H1 (cell line): ENCODE data around the gene TMEM156. TPM values are rescaled to one million over a fixed set of nuclear protein-coding genes. Genes with fewer than 3 reads are reported as not detected.

Experiments
- CTCF ChIA-PET: fragments of 300-600 bp; sonication (Branson Sonifier 250); formaldehyde crosslinking; loops from one replicate; lab custom pipeline; 2021; ENCODE audit not compliant: partially characterized antibody; lab: Charles Lee
- POLR2A ChIA-PET: fragments of 300-600 bp; sonication (Branson Sonifier 250); formaldehyde crosslinking; loops from one replicate; lab custom pipeline; 2021; ENCODE audit warnings: inconsistent platforms; ENCODE audit not compliant: partially characterized antibody; lab: Charles Lee
- DNase-seq, 2 experiments: peaks; one replicate each; pipeline versions ENCODE4 v3.0.0 to v3.0.0-alpha.2; 2010 to 2022; ENCODE audit warnings: low spot score in 2 of 2, low read depth in 1 of 2, mixed read lengths in 1 of 2
- FAIRE-seq: peaks from 2 replicates; lab custom pipeline; 2011; peaks lifted over from hg19 to GRCh38; lab: Jason Lieb, UNC
- H2AFZ ChIP-seq: 2 replicates; pipeline ENCODE4 v1.8.1; 2012; ENCODE audit warnings: low read length, inconsistent platforms
- H2AK5ac ChIP-seq: 2 replicates; pipeline ENCODE4 v1.6.1; 2013; ENCODE audit warnings: low read depth, low read length
- H2BK120ac ChIP-seq: replicated peaks from 2 replicates; pipeline ENCODE3; 2013; ENCODE audit warnings: low read depth, low read length, inconsistent platforms
- H2BK12ac ChIP-seq: 2 replicates; pipeline ENCODE4 v1.6.1; 2013; ENCODE audit warnings: low read depth, low read length
- H2BK15ac ChIP-seq: 2 replicates; pipeline ENCODE4 v1.6.1; 2013; ENCODE audit warnings: low read length
- H2BK20ac ChIP-seq: 2 replicates; pipeline ENCODE4 v1.6.1; 2013; ENCODE audit warnings: low read length
- H2BK5ac ChIP-seq: 2 replicates; pipeline ENCODE4 v1.6.1; 2013; ENCODE audit warnings: low read depth, low read length
- H3K14ac ChIP-seq: 2 replicates; pipeline ENCODE4 v1.6.1; 2013; ENCODE audit warnings: inconsistent platforms; ENCODE audit not compliant: insufficient read length
- H3K18ac ChIP-seq: 2 replicates; pipeline ENCODE4 v1.6.1; 2013; ENCODE audit warnings: low read length; ENCODE audit errors: extremely low read depth
- H3K23ac ChIP-seq: 2 replicates; pipeline ENCODE4 v1.6.1; 2013; ENCODE audit warnings: inconsistent platforms; ENCODE audit not compliant: insufficient read length
- H3K23me2 ChIP-seq: 2 replicates; pipeline ENCODE4 v1.6.1; 2013; ENCODE audit warnings: low read depth, low read length
- H3K27ac ChIP-seq: 2 replicates; pipeline ENCODE4 v1.6.1; 2011; ENCODE audit warnings: low read depth, low read length, inconsistent platforms
- H3K27me3 ChIP-seq, 4 experiments: replicated peaks in 1 of 4; 1 replicate in 1 of 4; 2 replicates in 3 of 4; pipeline versions ENCODE4 v1.6.1 to v1.8.1; 2011 to 2013; ENCODE audit warnings: low read length in 3 of 4, mild to moderate bottlenecking in 3 of 4, inconsistent platforms in 2 of 4, mixed read lengths in 2 of 4, moderate library complexity in 1 of 4; ENCODE audit not compliant: control insufficient read depth in 3 of 4, insufficient read depth in 3 of 4; ENCODE audit errors: extremely low read depth in 1 of 4
- H3K36me3 ChIP-seq, 4 experiments: 2 replicates each; pipeline versions ENCODE4 v1.6.1 to v1.8.1; 2011 to 2013; ENCODE audit warnings: mild to moderate bottlenecking in 4 of 4, low read length in 3 of 4, moderate library complexity in 2 of 4, control low read depth in 1 of 4, inconsistent platforms in 1 of 4; ENCODE audit not compliant: insufficient read depth in 4 of 4, control insufficient read depth in 2 of 4
- H3K4ac ChIP-seq: replicated peaks from 2 replicates; pipeline ENCODE3; 2013; ENCODE audit warnings: low read length, low read depth, mixed read lengths, inconsistent platforms; ENCODE audit not compliant: insufficient read length
- H3K4me1 ChIP-seq, 4 experiments: replicated peaks in 1 of 4; 1 replicate in 1 of 4; 2 replicates in 3 of 4; pipeline versions ENCODE4 v1.6.1 to v1.8.1; 2011 to 2013; ENCODE audit warnings: low read length in 3 of 4, inconsistent platforms in 2 of 4, mixed read lengths in 1 of 4; ENCODE audit not compliant: insufficient read depth in 4 of 4, control insufficient read depth in 3 of 4
- H3K4me2 ChIP-seq, 2 experiments: 2 replicates each; pipeline versions ENCODE4 v1.6.1 to v1.8.1; 2011 to 2013; ENCODE audit warnings: low read depth in 2 of 2, low read length in 2 of 2, control low read depth in 1 of 2, inconsistent platforms in 1 of 2, mild to moderate bottlenecking in 1 of 2; ENCODE audit not compliant: insufficient read depth in 1 of 2
- H3K4me3 ChIP-seq, 4 experiments: fragments of 200-600, 300-600 bp in 1 of 4; sonication (generic), shearing (Covaris generic), sonication (Bioruptor Twin) in 1 of 4; 2 replicates each; pipeline versions ENCODE4 v1.5.1 to v1.8.1; 2011 to 2016; ENCODE audit warnings: low read length in 4 of 4, low read depth in 3 of 4, control low read depth in 2 of 4, inconsistent platforms in 2 of 4, mild to moderate bottlenecking in 2 of 4, mixed read lengths in 1 of 4, moderate library complexity in 1 of 4; ENCODE audit not compliant: insufficient read depth in 2 of 4; ENCODE audit errors: extremely low read depth in 1 of 4
- H3K56ac ChIP-seq: replicated peaks from 2 replicates; pipeline ENCODE3; 2013; ENCODE audit warnings: low read depth, mild to moderate bottlenecking, mixed read lengths, low read length, inconsistent platforms; ENCODE audit not compliant: insufficient read length
- H3K79me1 ChIP-seq: 2 replicates; pipeline ENCODE4 v1.6.1; 2013; ENCODE audit warnings: low read depth, low read length, control low read depth
- H3K79me2 ChIP-seq, 2 experiments: 2 replicates each; pipeline versions ENCODE4 v1.6.1 to v1.8.1; 2012 to 2013; ENCODE audit warnings: low read length in 2 of 2, mild to moderate bottlenecking in 2 of 2, inconsistent platforms in 1 of 2; ENCODE audit not compliant: insufficient read depth in 2 of 2, control insufficient read depth in 1 of 2
- H3K9ac ChIP-seq, 4 experiments: replicated peaks in 1 of 4; 1 replicate in 1 of 4; 2 replicates in 3 of 4; pipeline versions ENCODE4 v1.6.1 to v1.8.1; 2011 to 2013; ENCODE audit warnings: low read depth in 3 of 4, low read length in 3 of 4, control low read depth in 2 of 4, mild to moderate bottlenecking in 2 of 4, moderate library complexity in 2 of 4, inconsistent platforms in 1 of 4; ENCODE audit errors: extremely low read depth in 1 of 4
- H3K9me3 ChIP-seq, 2 experiments: 2 replicates each; pipeline versions ENCODE4 v1.6.1 to v1.8.1; 2012 to 2013; ENCODE audit warnings: mild to moderate bottlenecking in 2 of 2, moderate library complexity in 2 of 2, control low read depth in 1 of 2, inconsistent platforms in 1 of 2, low read depth in 1 of 2, low read length in 1 of 2, mixed read lengths in 1 of 2; ENCODE audit not compliant: insufficient read depth in 2 of 2
- H4K20me1 ChIP-seq, 2 experiments: replicated peaks in 1 of 2; 2 replicates each; pipeline versions ENCODE3 to v1.8.1; 2011 to 2013; ENCODE audit warnings: inconsistent platforms in 2 of 2, low read length in 2 of 2, mild to moderate bottlenecking in 1 of 2; ENCODE audit not compliant: insufficient read depth in 2 of 2, control insufficient read depth in 1 of 2
- H4K5ac ChIP-seq: 2 replicates; pipeline ENCODE4 v1.6.1; 2013; ENCODE audit warnings: low read length, low read depth, mixed read lengths, inconsistent platforms; ENCODE audit not compliant: insufficient read length
- H4K8ac ChIP-seq: 2 replicates; pipeline ENCODE4 v1.8.0; 2013; ENCODE audit warnings: mild to moderate bottlenecking, moderate library complexity, low read length, inconsistent platforms; ENCODE audit not compliant: insufficient read depth; ENCODE audit errors: extremely low read depth
- H4K91ac ChIP-seq: replicated peaks from 2 replicates; pipeline ENCODE3; 2013; ENCODE audit warnings: low read length, mixed read lengths, inconsistent platforms; ENCODE audit not compliant: insufficient read length
- CHD2 ChIP-seq: IDR thresholded peaks from 2 replicates; pipeline ENCODE4 v1.6.1; 2012; ENCODE audit warnings: low read length, improper control_type of control experiment
- EGR1 ChIP-seq: IDR thresholded peaks from 2 replicates; pipeline ENCODE4 v1.6.1; 2011; ENCODE audit warnings: low read depth, low read length, borderline replicate concordance
- EZH2 ChIP-seq: fragments of 200-600 bp; sonication (generic); IDR thresholded peaks from 2 replicates; pipeline ENCODE4 v1.7.1; 2012; ENCODE audit warnings: low read depth, mild to moderate bottlenecking, moderate library complexity, low read length, inconsistent platforms; ENCODE audit not compliant: severe bottlenecking
- FOSL1 ChIP-seq: IDR thresholded peaks from 2 replicates; pipeline ENCODE4 v1.6.1; 2011; ENCODE audit warnings: mild to moderate bottlenecking, low read depth, low read length, moderate library complexity; ENCODE audit not compliant: insufficient read depth
- GABPA ChIP-seq: IDR thresholded peaks from 2 replicates; pipeline ENCODE4 v1.6.1; 2011; ENCODE audit warnings: mild to moderate bottlenecking, low read length, moderate library complexity, borderline replicate concordance; ENCODE audit not compliant: insufficient read depth
- KDM5A ChIP-seq: fragments of 200-600 bp; IDR thresholded peaks from 2 replicates; pipeline ENCODE4 v1.7.1; 2012; ENCODE audit warnings: mild to moderate bottlenecking, low read length, inconsistent platforms, mixed read lengths
- RNF2 ChIP-seq: fragments of 200-900, 300-1000 bp; sonication (generic); IDR thresholded peaks from 2 replicates; pipeline ENCODE4 v1.7.1; 2016; ENCODE audit warnings: borderline replicate concordance, low read depth, mild to moderate bottlenecking, antibody characterized with exemption, low read length; ENCODE audit not compliant: poor library complexity, severe bottlenecking; ENCODE audit errors: missing control alignments
- SP2 ChIP-seq: IDR thresholded peaks from 2 replicates; pipeline ENCODE4 v1.6.1; 2012; ENCODE audit warnings: mild to moderate bottlenecking, low read length, inconsistent platforms
- TAF1 ChIP-seq: IDR thresholded peaks from 2 replicates; pipeline ENCODE4 v1.6.1; 2011; ENCODE audit warnings: mild to moderate bottlenecking, low read depth, low read length
- TAF7 ChIP-seq: optimal IDR thresholded peaks from 2 replicates; pipeline ENCODE3; 2011; ENCODE audit warnings: low read depth, mild to moderate bottlenecking, inconsistent platforms, low read length, moderate library complexity, borderline replicate concordance
- TEAD4 ChIP-seq: IDR thresholded peaks from 2 replicates; pipeline ENCODE4 v1.6.1; 2012; ENCODE audit warnings: low read depth, low read length, inconsistent platforms, mixed read lengths
- WGBS, 2 experiments: shearing (Covaris generic) in 1 of 2; methylation state at CpG; one replicate each; pipeline versions ENCODE4 v1.1.6 to v1.1.7; 2013 to 2015; ENCODE audit warnings: low lambda C conversion rate in 2 of 2, mixed read lengths in 2 of 2, inconsistent platforms in 1 of 2, low coverage in 1 of 2, missing lambda C conversion rate in 1 of 2; ENCODE audit not compliant: insufficient replicate concordance in 2 of 2, insufficient coverage in 1 of 2, insufficient read length in 1 of 2; ENCODE audit errors: extremely low coverage in 1 of 2, missing lambda C conversion rate in 1 of 2; 5-methylcytosine and 5-hydroxymethylcytosine counted together
- polyA plus RNA-seq, 7 experiments: library from polyadenylated mRNA; depleted of rRNA in 3 of 7; stranded (reverse) in 5 of 7; unstranded in 2 of 7; fragments of >200 nt in 5 of 7; fragments of 200-250 nt in 2 of 7; gene quantifications; 1 replicate in 5 of 7; 2 replicates in 1 of 7; 4 replicates in 1 of 7; pipeline versions ENCODE4 v1.2.1 to v1.2.3, GENCODE V29; 2011 to 2013; ENCODE audit warnings: missing spikeins in 2 of 7, mixed read lengths in 2 of 7
- total RNA-seq: library from RNA; stranded (reverse); fragmentation: NEBNext Ultra II Directional; extraction: Animal tissue kit (Norgen Biotek cat#: 25700); gene quantifications from 2 replicates; pipeline ENCODE4 v1.2.1, GENCODE V29; 2021
- TF ChIP-seq, protein P1 (sequence below): IDR thresholded peaks from 2 replicates; pipeline ENCODE4 v1.6.1; 2012; ENCODE audit warnings: low read length, inconsistent platforms

The TMEM156 gene
- total and polyA plus RNA-seq, 2 of the 8 experiments (the other 6 are each of a cell fraction or from before 2014, with no cell fraction given) = not detected

DNA sequence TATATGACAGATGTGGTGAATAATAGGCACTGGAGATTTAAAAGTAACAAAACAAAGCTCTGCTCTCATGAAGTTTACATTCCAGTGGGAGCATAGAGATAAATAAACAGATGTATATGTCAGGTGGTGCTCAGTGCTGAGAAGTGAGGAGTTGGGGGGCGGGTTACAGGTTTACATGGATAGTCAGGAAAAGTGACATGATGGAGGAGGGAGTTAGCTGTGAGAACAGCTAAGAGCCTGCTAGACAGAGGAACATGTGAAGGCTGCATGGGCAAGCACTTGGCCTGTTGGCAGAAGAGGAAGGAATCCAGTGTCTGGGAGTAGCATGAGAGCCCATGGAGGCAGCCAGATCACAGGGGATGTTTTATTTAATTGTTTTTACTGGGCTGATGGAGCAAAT is 10.2 kb upstream of the TMEM156 start:
- Histone ChIP-seq H3K79me2 (peaks cover 0 to 9% of the 10 kb centered on the region in 2 experiments; a peak in 2 of 4 replicates), H3K79me1 (no peaks in the 10 kb centered on the region), H3K23me2 (peaks cover 5% of the 10 kb centered on the region; the same call in 1 of the 2 replicates), H3K4me2 (no peak overlapping the region), H3K4me3 (no peak overlapping the region), H3K9me3 (no peaks in the 10 kb centered on the region), H3K14ac (no peak overlapping the region), H3K23ac (no peak overlapping the region), H2BK5ac (no peak overlapping the region), H3K18ac (no peak overlapping the region), H3K56ac (no peak overlapping the region), H2AFZ (no peak overlapping the region), H2BK120ac (no peak overlapping the region), H3K4ac (peak overlapping the region; percentile 53), H2BK20ac (no peak overlapping the region), H4K5ac (no peak overlapping the region), H4K8ac (no peak overlapping the region), H3K27me3 (no peaks in the 10 kb centered on the region), H2BK12ac (no peak overlapping the region), H4K91ac (no peak overlapping the region), H4K20me1 (no peaks in the 10 kb centered on the region), H3K4me1 (peaks cover 5 to 12% (median 8%) of the 10 kb centered on the region in 4 experiments), H3K9ac (no peak overlapping the region), H3K36me3 (no peaks in the 10 kb centered on the region), H3K27ac (no peak overlapping the region), H2BK15ac (0 out of 2 replicates have a peak overlapping the region, but pooled peaks have one; percentile 92), H2AK5ac (no peak overlapping the region)
- WGBS, 2 experiments = 67% methylated on average over 1 of the region's 1 CpG; no CpG with 5 or more reads in 1 of the 2 experiments
- CTCF ChIA-PET = interaction anchor here (0.6 to 1.6 kb wide), 6 partner anchors 12 to 182 kb away, joined by 3 to 5 read pairs (median 3); no protein-coding TSS in a partner anchor
- DNase-seq (no peak), FAIRE-seq (no peak)
- POLR2A ChIA-PET = no interaction called here
- no peak for TF ChIP-seq TEAD4
- no peak for TF ChIP-seq GABPA
- no peak for TF ChIP-seq EZH2
- no peak for TF ChIP-seq TAF1
- TF ChIP-seq SP2 = no peak
- TF ChIP-seq KDM5A = no peak
- no peak for TF ChIP-seq RNF2
- no peak for TF ChIP-seq TAF7
- TF ChIP-seq, protein P1, sequence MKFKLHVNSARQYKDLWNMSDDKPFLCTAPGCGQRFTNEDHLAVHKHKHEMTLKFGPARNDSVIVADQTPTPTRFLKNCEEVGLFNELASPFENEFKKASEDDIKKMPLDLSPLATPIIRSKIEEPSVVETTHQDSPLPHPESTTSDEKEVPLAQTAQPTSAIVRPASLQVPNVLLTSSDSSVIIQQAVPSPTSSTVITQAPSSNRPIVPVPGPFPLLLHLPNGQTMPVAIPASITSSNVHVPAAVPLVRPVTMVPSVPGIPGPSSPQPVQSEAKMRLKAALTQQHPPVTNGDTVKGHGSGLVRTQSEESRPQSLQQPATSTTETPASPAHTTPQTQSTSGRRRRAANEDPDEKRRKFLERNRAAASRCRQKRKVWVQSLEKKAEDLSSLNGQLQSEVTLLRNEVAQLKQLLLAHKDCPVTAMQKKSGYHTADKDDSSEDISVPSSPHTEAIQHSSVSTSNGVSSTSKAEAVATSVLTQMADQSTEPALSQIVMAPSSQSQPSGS = no peak
- no peak for TF ChIP-seq EGR1
- no peak for TF ChIP-seq CHD2
- TF ChIP-seq FOSL1 = no peak
